ENCODE results near the gene ZNF83.
"Not testable (repeated sequence)": the region's sequence is repeated elsewhere in the genome, so short reads cannot be mapped to it uniquely, and the experiment has no call there.

DNA sequence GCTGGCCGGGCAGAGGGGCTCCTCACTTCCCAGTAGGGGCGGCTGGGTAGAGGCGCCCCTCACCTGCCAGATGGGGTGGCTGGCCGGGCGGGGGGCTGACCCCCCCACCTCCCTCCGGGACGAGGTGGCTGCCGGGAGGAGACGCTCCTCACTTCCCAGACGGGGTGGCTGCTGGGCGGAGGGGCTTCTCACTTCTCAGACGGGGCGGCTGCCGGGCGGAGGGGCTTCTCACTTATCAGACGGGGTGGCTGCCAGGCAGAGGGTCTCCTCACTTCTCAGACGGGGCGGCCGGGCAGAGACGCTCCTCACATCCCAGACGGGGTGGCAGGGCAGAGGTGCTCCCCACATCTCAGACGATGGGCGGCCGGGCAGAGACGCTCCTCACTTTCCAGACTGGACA, 44.7 kb downstream of the ZNF83 start:
- TF ChIP-seq, protein P1, sequence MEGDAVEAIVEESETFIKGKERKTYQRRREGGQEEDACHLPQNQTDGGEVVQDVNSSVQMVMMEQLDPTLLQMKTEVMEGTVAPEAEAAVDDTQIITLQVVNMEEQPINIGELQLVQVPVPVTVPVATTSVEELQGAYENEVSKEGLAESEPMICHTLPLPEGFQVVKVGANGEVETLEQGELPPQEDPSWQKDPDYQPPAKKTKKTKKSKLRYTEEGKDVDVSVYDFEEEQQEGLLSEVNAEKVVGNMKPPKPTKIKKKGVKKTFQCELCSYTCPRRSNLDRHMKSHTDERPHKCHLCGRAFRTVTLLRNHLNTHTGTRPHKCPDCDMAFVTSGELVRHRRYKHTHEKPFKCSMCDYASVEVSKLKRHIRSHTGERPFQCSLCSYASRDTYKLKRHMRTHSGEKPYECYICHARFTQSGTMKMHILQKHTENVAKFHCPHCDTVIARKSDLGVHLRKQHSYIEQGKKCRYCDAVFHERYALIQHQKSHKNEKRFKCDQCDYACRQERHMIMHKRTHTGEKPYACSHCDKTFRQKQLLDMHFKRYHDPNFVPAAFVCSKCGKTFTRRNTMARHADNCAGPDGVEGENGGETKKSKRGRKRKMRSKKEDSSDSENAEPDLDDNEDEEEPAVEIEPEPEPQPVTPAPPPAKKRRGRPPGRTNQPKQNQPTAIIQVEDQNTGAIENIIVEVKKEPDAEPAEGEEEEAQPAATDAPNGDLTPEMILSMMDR (IDR thresholded peaks at IDR 0.05; ENCODE audit: low read length): not testable (repeated sequence)
- TF ChIP-seq EZH2 (optimal IDR thresholded peaks at IDR 0.05; ENCODE audit: low read depth, low read length): not testable (repeated sequence)
